Measurements from ENCODE around the gene BCL2L11.

Gene BCL2L11

DNA sequence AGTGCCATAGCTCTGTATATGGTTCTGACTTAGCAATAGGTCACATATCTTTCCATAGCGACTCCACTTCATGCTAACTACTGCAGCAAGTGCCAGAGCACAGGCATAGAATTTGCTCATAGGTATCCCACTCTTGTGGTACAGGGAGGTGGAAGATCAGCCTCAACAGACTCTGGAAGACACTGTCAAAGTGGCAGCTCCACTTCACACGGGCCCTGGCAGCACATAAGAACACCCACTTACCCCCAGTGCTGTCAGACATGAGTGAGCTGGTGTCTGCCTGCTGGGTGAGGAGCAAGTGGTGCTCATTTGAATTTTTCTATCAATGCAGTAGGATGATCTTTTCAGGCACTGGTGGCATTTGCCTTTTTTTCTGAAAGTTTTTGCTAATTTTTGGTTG lies 48.6 kb downstream of the BCL2L11 start:
- TF ChIP-seq CTCF (IDR thresholded peaks at IDR 0.05; ENCODE audit: control insufficient read depth, insufficient read depth, low read depth, low read length, missing control alignments): no peak
- H3K4me3 ChIP-seq (ENCODE audit: control insufficient read depth, low read depth, low read length): no peak overlapping the region
- DNase-seq (ENCODE audit: low read depth): no peak

DNA sequence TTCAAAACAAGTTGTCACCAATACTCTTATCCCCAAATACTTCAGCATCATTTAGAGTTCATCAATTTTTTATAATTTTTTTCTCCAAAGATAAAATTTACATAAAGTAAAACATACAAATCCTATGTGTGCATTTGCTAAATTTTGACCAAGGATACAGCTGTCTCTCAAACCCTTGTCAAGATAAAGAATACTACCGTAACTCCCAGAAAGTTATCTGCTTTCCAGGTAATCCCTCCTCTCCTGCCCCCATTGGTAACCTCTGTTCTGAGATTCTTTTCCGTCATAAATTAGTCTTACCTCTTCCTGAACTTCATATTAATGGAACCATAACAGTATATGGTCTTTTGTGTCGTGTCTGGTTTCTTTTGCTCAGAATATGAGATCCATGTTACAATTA lies 49.2 kb downstream of the BCL2L11 start:
- no peak overlapping the region for H3K4me3 ChIP-seq (ENCODE audit: control insufficient read depth, low read depth, low read length)
- DNase-seq (ENCODE audit: low read depth): no peak
- no peak for TF ChIP-seq CTCF (IDR thresholded peaks at IDR 0.05; ENCODE audit: control insufficient read depth, insufficient read depth, low read depth, low read length, missing control alignments)

- TF ChIP-seq CTCF (IDR thresholded peaks at IDR 0.05; ENCODE audit: control insufficient read depth, insufficient read depth, low read depth, low read length, missing control alignments): no peak
- no peak for DNase-seq (ENCODE audit: low read depth)
- no peak overlapping the region for H3K4me3 ChIP-seq (ENCODE audit: control insufficient read depth, low read depth, low read length)
Observed at GRCh38 chr2:111171337-111171930, 50.7 kb downstream of the BCL2L11 start.

- no peak overlapping the region for H3K4me3 ChIP-seq (ENCODE audit: control insufficient read depth, low read depth, low read length)
- TF ChIP-seq CTCF (IDR thresholded peaks at IDR 0.05; ENCODE audit: control insufficient read depth, insufficient read depth, low read depth, low read length, missing control alignments): no peak
- DNase-seq (ENCODE audit: low read depth): no peak
Observed at GRCh38 chr2:111172666-111173065, 52.0 kb downstream of the BCL2L11 start.

- TF ChIP-seq CTCF (IDR thresholded peaks at IDR 0.05; ENCODE audit: control insufficient read depth, insufficient read depth, low read depth, low read length, missing control alignments): no peak
- no peak for DNase-seq (ENCODE audit: low read depth)
- no peak overlapping the region for H3K4me3 ChIP-seq (ENCODE audit: control insufficient read depth, low read depth, low read length)
Observed at GRCh38 chr2:111173338-111173737, 52.6 kb downstream of the BCL2L11 start.

- H3K4me3 ChIP-seq (ENCODE audit: control insufficient read depth, low read depth, low read length): no peak overlapping the region
- no peak for DNase-seq (ENCODE audit: low read depth)
- no peak for TF ChIP-seq CTCF (IDR thresholded peaks at IDR 0.05; ENCODE audit: control insufficient read depth, insufficient read depth, low read depth, low read length, missing control alignments)
Observed at GRCh38 chr2:111173856-111174255, 53.1 kb downstream of the BCL2L11 start.

- no peak overlapping the region for H3K4me3 ChIP-seq (ENCODE audit: control insufficient read depth, low read depth, low read length)
- TF ChIP-seq CTCF (IDR thresholded peaks at IDR 0.05; ENCODE audit: control insufficient read depth, insufficient read depth, low read depth, low read length, missing control alignments): no peak
- no peak for DNase-seq (ENCODE audit: low read depth)
Observed at GRCh38 chr2:111175615-111176014, 54.9 kb downstream of the BCL2L11 start.

Measured in AG09309 (cell line).